SU-DHL-6 (cell line): ENCODE results near the gene UROC1.

Source experiments
- H2AFZ ChIP-seq: fragments of 200-600 bp; sonication (generic); 2 replicates; pipeline ENCODE4 v1.6.1; 2014; ENCODE audit warnings: low read depth, mild to moderate bottlenecking, moderate library complexity, mixed read lengths, antibody characterized with exemption, low read length; ENCODE audit not compliant: severe bottlenecking
- H3F3A ChIP-seq: fragments of 200-600 bp; shearing (Covaris generic); 2 replicates; pipeline ENCODE4 v1.6.0; 2016; ENCODE audit warnings: antibody characterized with exemption, mild to moderate bottlenecking; ENCODE audit not compliant: insufficient read depth
- H3K27ac ChIP-seq: fragments of 200-600 bp; sonication (generic); 2 replicates; pipeline ENCODE4 v1.5.1; 2016; ENCODE audit warnings: low read depth, mild to moderate bottlenecking, low read length, moderate library complexity, mixed read lengths
- H3K27me3 ChIP-seq: fragments of 200-600 bp; sonication (generic), shearing (Covaris generic); 2 replicates; pipeline ENCODE4 v1.6.0; 2014; ENCODE audit warnings: mild to moderate bottlenecking, low read length
- H3K36me3 ChIP-seq: fragments of 200-600 bp; sonication (generic); 2 replicates; pipeline ENCODE4 v1.6.1; 2014; ENCODE audit warnings: mild to moderate bottlenecking, low read length, mixed read lengths
- H3K4me2 ChIP-seq: fragments of 300-600, 200-600 bp; shearing (Covaris generic), sonication (generic); 2 replicates; pipeline ENCODE4 v1.6.0; 2014; ENCODE audit warnings: low read length, low read depth, mild to moderate bottlenecking; ENCODE audit not compliant: poor library complexity, severe bottlenecking
- H3K4me3 ChIP-seq: fragments of 200-600 bp; sonication (generic); 2 replicates; pipeline ENCODE4 v1.5.1; 2014; ENCODE audit warnings: antibody characterized with exemption, low read length, mild to moderate bottlenecking, mixed read lengths; ENCODE audit not compliant: insufficient read depth, poor library complexity, severe bottlenecking
- H3K79me2 ChIP-seq: fragments of 200-600 bp; sonication (generic); 2 replicates; pipeline ENCODE4 v1.6.1; 2014; ENCODE audit warnings: mild to moderate bottlenecking, low read length, moderate library complexity; ENCODE audit not compliant: insufficient read depth
- H3K9ac ChIP-seq: fragments of 200-600 bp; sonication (generic); 2 replicates; pipeline ENCODE4 v1.7.0; 2014; ENCODE audit warnings: mild to moderate bottlenecking, low read length
- H3K9me2 ChIP-seq: fragments of 200-600 bp; sonication (generic); replicated peaks from 2 replicates; pipeline ENCODE4 v1.6.1; 2014; ENCODE audit warnings: low read length; ENCODE audit not compliant: insufficient read depth
- H3K9me3 ChIP-seq: fragments of 200-600 bp; sonication (generic); 2 replicates; pipeline ENCODE4 v1.6.1; 2014; ENCODE audit warnings: low read length, mixed read lengths; ENCODE audit not compliant: insufficient read depth
- H4K20me1 ChIP-seq: fragments of 200-600 bp; sonication (generic); 2 replicates; pipeline ENCODE4 v1.6.1; 2014; ENCODE audit warnings: low read depth, mild to moderate bottlenecking, antibody characterized with exemption, low read length, moderate library complexity, mixed read lengths
- CTCF ChIP-seq: fragments of 200-600 bp; sonication (generic); IDR thresholded peaks from one replicate; pipeline ENCODE4 v1.5.1; 2017; ENCODE audit warnings: antibody characterized with exemption, mild to moderate bottlenecking, low read length, moderate library complexity; ENCODE audit not compliant: insufficient read depth, poor library complexity, severe bottlenecking
- EZH2phosphoT487 ChIP-seq: fragments of 200-600 bp; sonication (generic), shearing (Covaris generic); conservative IDR thresholded peaks from 2 replicates; pipeline ENCODE4 v1.6.1; 2018; ENCODE audit warnings: mild to moderate bottlenecking, antibody characterized with exemption, low read length, moderate library complexity, mixed read lengths

Gene UROC1

DNA sequence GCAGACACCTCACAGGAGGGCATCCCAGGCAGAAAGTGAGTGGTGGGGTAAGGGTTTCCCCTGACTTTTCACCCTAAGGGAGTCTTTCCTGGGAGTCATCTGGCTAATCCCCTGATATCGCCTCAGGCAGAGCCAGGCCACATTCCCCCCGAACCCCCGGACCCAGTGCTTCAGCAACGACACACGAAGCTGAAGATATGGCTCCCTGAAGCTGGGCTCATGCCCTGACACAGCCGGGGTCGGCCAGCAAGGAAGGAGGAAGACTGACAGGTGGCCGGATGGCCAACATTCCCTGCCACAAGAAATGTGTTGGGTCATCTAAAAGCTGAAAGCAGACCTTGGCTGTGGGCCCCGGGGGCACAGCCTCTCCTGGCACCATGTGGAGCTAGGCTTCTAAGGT lies 20.7 kb upstream of the UROC1 start:
- no peaks in the 10 kb centered on the region for H3F3A ChIP-seq
- no peak overlapping the region for H3K9ac ChIP-seq
- H3K79me2 ChIP-seq, result no peaks in the 10 kb centered on the region
- no peaks in the 10 kb centered on the region for H3K36me3 ChIP-seq
- no peaks in the 10 kb centered on the region for H3K27me3 ChIP-seq
- H3K4me3 ChIP-seq, result no peak overlapping the region
- H3K4me2 ChIP-seq, result no peak overlapping the region
- H4K20me1 ChIP-seq, result no peaks in the 10 kb centered on the region
- TF ChIP-seq CTCF (no peak), EZH2phosphoT487 (no peak)
- H3K27ac ChIP-seq, result no peak overlapping the region
- no peak overlapping the region for H2AFZ ChIP-seq
- H3K9me2 ChIP-seq, result no peaks in the 10 kb centered on the region
- no peaks in the 10 kb centered on the region for H3K9me3 ChIP-seq

DNA sequence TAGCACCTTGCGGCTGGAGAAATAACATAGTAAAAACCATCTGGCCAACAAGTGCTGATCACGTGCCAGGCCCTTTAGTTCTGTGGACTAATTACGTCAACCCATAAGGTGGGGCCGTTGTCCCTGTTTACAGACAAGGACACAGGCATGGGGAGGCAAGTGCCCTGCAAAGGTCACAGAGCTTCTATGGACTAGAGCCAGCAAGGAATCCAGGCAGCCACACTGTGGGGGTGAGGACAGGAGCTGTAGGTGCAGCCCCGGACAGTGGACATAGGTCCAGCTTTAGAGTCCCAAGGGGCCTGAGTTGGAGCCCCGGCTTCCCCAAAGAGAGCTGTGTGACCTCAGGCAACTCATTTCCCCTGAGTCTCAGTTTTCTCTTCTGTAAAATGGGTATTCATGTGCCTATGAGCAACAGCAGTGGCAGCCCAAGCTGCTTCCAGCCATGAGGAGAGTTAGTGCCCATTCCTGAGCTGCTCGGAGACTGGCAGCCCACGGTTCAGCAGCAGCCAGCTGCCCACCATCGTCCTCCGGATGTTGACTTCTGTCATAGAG lies 20.2 kb upstream of the UROC1 start:
- no peak overlapping the region for H3K9ac ChIP-seq
- H3K9me3 ChIP-seq, result no peaks in the 10 kb centered on the region
- no peaks in the 10 kb centered on the region for H3K9me2 ChIP-seq
- no peak overlapping the region for H2AFZ ChIP-seq
- no peaks in the 10 kb centered on the region for H3K79me2 ChIP-seq
- no peaks in the 10 kb centered on the region for H3K27me3 ChIP-seq
- TF ChIP-seq CTCF (no peak), EZH2phosphoT487 (no peak)
- no peaks in the 10 kb centered on the region for H3F3A ChIP-seq
- no peak overlapping the region for H3K27ac ChIP-seq
- H3K36me3 ChIP-seq, result no peaks in the 10 kb centered on the region
- H4K20me1 ChIP-seq, result no peaks in the 10 kb centered on the region
- H3K4me2 ChIP-seq, result no peak overlapping the region
- H3K4me3 ChIP-seq, result no peak overlapping the region

GRCh38 chr3:126537116-126537729 lies 19.6 kb upstream of the UROC1 start:
- Histone ChIP-seq H3K27me3 (no peaks in the 10 kb centered on the region), H3F3A (no peaks in the 10 kb centered on the region), H3K4me2 (no peak overlapping the region), H3K27ac (no peak overlapping the region), H4K20me1 (no peaks in the 10 kb centered on the region), H3K36me3 (no peaks in the 10 kb centered on the region), H3K9ac (no peak overlapping the region), H3K79me2 (no peaks in the 10 kb centered on the region), H2AFZ (no peak overlapping the region), H3K9me2 (no peaks in the 10 kb centered on the region), H3K4me3 (no peak overlapping the region), H3K9me3 (no peaks in the 10 kb centered on the region)
- TF ChIP-seq CTCF, result no peak
- TF ChIP-seq EZH2phosphoT487, result no peak
